ENCODE results near the gene NEK8.
"Not testable (repeated sequence)": the region's sequence is repeated elsewhere in the genome, so short reads cannot be mapped to it uniquely, and the experiment has no call there.

Gene NEK8

GRCh38 chr17:28774206-28774605 lies 45.6 kb downstream of the NEK8 start:
- DNase-seq: no peak

DNA sequence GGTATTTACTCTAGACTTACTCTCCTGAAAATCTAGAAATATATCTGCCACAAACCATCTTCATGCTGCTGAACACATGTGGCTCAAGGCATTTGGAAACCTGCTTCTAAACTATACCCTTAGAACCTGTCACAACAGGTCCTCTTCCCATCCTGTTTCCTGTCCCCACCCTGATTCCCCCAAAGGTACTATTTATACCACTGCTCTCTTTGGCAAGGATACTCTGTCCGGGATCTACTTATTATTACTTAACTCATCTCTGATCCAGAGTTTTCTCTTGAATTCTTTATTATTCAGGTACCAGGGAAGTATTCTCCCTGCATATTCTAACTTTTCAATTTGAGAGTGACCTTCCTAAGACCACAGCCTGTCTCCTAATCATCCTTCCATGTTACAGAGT lies 48.6 kb downstream of the NEK8 start:
- DNase-seq: no peak

DNA sequence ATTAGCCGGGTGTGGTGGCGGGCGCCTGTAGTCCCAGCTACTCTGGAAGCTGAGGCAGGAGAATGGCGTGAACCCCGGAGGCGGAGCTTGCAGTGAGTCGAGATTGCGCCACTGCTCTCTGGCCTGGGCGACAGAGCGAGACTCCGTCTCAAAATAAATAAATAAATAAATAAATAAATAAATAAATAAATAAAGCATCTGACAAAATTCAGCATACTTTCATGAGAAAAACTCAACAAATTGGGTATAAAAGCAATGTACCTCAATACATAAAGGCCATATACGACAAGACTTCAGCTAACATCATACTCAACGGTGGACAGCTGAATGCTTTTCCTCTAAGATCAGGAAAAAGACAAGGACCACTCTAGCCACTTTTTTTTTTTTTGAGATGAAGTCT lies 51.0 kb downstream of the NEK8 start:
- not testable (repeated sequence) for DNase-seq

DNA sequence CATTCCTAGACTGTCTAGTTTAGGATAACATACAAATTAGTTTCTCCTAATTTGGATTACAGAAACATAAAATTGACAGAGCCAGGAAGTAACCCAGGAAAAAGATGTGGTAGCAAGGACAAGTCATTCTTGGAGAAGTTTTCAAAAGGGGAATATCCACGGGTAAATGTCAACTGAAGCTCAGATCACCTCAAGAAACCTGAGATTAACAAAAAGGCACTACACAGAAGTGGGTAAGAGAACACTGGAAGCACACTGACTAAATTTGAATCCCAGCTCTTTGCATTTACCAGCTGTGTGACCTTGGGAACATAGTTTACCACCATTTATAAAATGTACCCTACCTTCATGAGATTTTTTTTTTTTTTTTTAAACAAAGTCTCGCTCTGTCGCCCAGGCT lies 54.6 kb downstream of the NEK8 start:
- DNase-seq: no peak

DNA sequence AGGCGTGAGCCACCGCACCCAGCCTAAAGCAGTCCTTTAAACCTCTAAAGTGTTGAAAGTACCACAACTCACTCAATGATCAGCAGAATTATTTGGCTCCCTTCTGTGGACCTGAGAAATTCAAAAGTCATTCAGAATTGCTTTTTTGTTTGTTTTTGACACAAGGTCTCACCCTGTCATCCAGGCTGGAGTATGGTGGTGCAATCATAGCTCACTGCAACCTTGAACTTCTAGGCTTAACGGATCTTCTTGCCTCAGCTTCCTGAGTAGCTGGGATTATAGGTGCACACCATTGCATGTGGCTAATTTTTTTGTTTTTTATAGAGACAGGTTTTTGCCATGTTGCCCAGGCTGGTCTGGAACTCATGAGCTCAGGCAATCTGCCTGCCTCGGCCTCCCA lies 59.5 kb downstream of the NEK8 start:
- no peak for DNase-seq

Data from RPMI8226 (cell line).